GM12878 (cell line): ENCODE results near the gene LIM2. TPM values are rescaled to one million over a fixed set of nuclear protein-coding genes. Genes with fewer than 3 reads are reported as not detected.

Experiments used
- DPF2 ChIP-seq: fragments of 450-650 bp; IDR thresholded peaks from 2 replicates; pipeline ENCODE4 v1.6.1; 2017; ENCODE audit warnings: mild to moderate bottlenecking
- ESRRA ChIP-seq: IDR thresholded peaks from 2 replicates; pipeline ENCODE4 v1.6.1; 2012; ENCODE audit warnings: mild to moderate bottlenecking, low read length, improper control_type of control experiment
- GATAD2B ChIP-seq: fragments of 450-650 bp; conservative IDR thresholded peaks from 2 replicates; pipeline ENCODE4 v1.6.1; 2017; ENCODE audit warnings: low read depth, mild to moderate bottlenecking, moderate library complexity
- MEF2B ChIP-seq: fragments of 450-650 bp; IDR thresholded peaks from 2 replicates; pipeline ENCODE4 v1.6.1; 2018; ENCODE audit warnings: mild to moderate bottlenecking, moderate library complexity; ENCODE audit not compliant: partially characterized antibody, poor library complexity, severe bottlenecking
- RCOR1 ChIP-seq: conservative IDR thresholded peaks from 2 replicates; pipeline ENCODE4 v1.6.1; 2012; ENCODE audit warnings: low read depth, low read length, improper control_type of control experiment
- SMARCA5 ChIP-seq: fragments of 450-650 bp; IDR thresholded peaks from 2 replicates; pipeline ENCODE4 v1.6.1; 2017; ENCODE audit warnings: mild to moderate bottlenecking
- ZBED1 ChIP-seq: IDR thresholded peaks from 2 replicates; pipeline ENCODE4 v1.6.1; 2016; ENCODE audit warnings: borderline replicate concordance
- polyA plus RNA-seq, 11 experiments: library from polyadenylated mRNA; depleted of rRNA in 4 of 11; unstranded in 6 of 11; stranded (reverse) in 5 of 11; fragments of >200 nt; fragmentation: Nextera tagmentation in 4 of 11; fragmentation: Illumina TruSeq in 1 of 11; extraction: Ambion mirVana in 4 of 11; extraction: Trizol in 1 of 11; gene quantifications; 1 replicate in 1 of 11; 2 replicates in 10 of 11; pipeline versions ENCODE4 v1.2.1 to v1.2.3, GENCODE V29; 2011 to 2016; ENCODE audit warnings: inconsistent platforms in 2 of 11, missing spikeins in 2 of 11, low read depth in 1 of 11
- total RNA-seq, 4 experiments: library from RNA; depleted of rRNA in 3 of 4; stranded (reverse); fragments of >200 nt in 3 of 4; fragmentation: Illumina TruSeq in 1 of 4; extraction: Trizol in 1 of 4; gene quantifications; 2 replicates each; pipeline versions ENCODE4 v1.2.1 to v1.2.3, GENCODE V29; 2013 to 2021
- TF ChIP-seq, protein P1 (sequence below): fragments of 150-350 bp; IDR thresholded peaks from 2 replicates; pipeline ENCODE4 v1.6.1; 2014; ENCODE audit warnings: mild to moderate bottlenecking, low read depth, low read length
- TF ChIP-seq, protein P2 (sequence below): fragments of 450-650 bp; IDR thresholded peaks from 2 replicates; pipeline ENCODE4 v1.6.1; 2016; ENCODE audit warnings: mild to moderate bottlenecking
- TF ChIP-seq, protein P3 (sequence below): fragments of 450-650 bp; conservative IDR thresholded peaks from 2 replicates; pipeline ENCODE4 v1.6.1; 2017; ENCODE audit warnings: mild to moderate bottlenecking, moderate library complexity

LIM2 gene
- total and polyA plus RNA-seq, 10 of the 15 experiments (the other 5 are each of a cell fraction or from before 2014, with no cell fraction given): not detected

DNA sequence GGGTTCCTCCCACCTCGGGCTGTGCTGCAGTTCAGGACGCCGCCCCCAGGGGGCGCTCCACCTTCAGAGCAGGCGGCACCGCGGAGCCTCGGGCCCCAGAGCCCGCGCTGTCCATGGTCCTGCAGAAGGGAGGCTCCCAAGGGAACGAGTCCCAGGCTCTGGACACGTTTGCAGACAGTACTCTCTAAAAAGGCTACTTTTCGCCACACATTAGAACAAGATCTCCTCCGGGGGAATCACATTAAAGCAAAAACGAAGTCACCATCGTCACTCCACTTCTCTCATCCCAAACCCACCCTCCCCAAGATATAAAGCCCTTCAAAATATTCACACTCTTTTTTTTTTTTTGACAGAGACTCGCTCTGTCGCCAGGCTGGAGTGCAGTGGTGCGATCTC, 34.3 kb upstream of the LIM2 start (continued):
- TF ChIP-seq, protein P1, sequence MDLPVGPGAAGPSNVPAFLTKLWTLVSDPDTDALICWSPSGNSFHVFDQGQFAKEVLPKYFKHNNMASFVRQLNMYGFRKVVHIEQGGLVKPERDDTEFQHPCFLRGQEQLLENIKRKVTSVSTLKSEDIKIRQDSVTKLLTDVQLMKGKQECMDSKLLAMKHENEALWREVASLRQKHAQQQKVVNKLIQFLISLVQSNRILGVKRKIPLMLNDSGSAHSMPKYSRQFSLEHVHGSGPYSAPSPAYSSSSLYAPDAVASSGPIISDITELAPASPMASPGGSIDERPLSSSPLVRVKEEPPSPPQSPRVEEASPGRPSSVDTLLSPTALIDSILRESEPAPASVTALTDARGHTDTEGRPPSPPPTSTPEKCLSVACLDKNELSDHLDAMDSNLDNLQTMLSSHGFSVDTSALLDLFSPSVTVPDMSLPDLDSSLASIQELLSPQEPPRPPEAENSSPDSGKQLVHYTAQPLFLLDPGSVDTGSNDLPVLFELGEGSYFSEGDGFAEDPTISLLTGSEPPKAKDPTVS: no peak
- TF ChIP-seq, protein P2, sequence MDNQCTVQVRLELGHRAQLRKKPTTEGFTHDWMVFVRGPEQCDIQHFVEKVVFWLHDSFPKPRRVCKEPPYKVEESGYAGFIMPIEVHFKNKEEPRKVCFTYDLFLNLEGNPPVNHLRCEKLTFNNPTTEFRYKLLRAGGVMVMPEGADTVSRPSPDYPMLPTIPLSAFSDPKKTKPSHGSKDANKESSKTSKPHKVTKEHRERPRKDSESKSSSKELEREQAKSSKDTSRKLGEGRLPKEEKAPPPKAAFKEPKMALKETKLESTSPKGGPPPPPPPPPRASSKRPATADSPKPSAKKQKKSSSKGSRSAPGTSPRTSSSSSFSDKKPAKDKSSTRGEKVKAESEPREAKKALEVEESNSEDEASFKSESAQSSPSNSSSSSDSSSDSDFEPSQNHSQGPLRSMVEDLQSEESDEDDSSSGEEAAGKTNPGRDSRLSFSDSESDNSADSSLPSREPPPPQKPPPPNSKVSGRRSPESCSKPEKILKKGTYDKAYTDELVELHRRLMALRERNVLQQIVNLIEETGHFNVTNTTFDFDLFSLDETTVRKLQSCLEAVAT: no peak
- TF ChIP-seq ESRRA (no peak), ZBED1 (no peak), SMARCA5 (0 out of 2 replicates have a peak, but pooled peaks have one; percentile 31), GATAD2B (no peak), RCOR1 (peak; percentile 94; the same call in 1 of the 2 replicates), MEF2B (peak; percentile 93), DPF2 (no peak)
- TF ChIP-seq, protein P3, sequence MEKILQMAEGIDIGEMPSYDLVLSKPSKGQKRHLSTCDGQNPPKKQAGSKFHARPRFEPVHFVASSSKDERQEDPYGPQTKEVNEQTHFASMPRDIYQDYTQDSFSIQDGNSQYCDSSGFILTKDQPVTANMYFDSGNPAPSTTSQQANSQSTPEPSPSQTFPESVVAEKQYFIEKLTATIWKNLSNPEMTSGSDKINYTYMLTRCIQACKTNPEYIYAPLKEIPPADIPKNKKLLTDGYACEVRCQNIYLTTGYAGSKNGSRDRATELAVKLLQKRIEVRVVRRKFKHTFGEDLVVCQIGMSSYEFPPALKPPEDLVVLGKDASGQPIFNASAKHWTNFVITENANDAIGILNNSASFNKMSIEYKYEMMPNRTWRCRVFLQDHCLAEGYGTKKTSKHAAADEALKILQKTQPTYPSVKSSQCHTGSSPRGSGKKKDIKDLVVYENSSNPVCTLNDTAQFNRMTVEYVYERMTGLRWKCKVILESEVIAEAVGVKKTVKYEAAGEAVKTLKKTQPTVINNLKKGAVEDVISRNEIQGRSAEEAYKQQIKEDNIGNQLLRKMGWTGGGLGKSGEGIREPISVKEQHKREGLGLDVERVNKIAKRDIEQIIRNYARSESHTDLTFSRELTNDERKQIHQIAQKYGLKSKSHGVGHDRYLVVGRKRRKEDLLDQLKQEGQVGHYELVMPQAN: no peak
